H9 (cell line): ENCODE results near the gene ITPKB. TPM values are rescaled to one million over a fixed set of nuclear protein-coding genes. Genes with fewer than 3 reads are reported as not detected.

Experiments used
- DNase-seq: peaks from one replicate; pipeline ENCODE4 v3.0.0-alpha.2; 2017
- H2AFZ ChIP-seq: one replicate; pipeline ENCODE4 v1.6.1; 2013; ENCODE audit warnings: mild to moderate bottlenecking, low read length, control low read depth, moderate library complexity
- H2AK5ac ChIP-seq: 2 replicates; pipeline ENCODE4 v1.6.1; 2013; ENCODE audit warnings: low read length, control low read depth, mixed read lengths; ENCODE audit not compliant: insufficient read length
- H2BK120ac ChIP-seq: one replicate; pipeline ENCODE4 v1.6.1; 2013; ENCODE audit warnings: low read depth, mild to moderate bottlenecking, low read length, control low read depth, inconsistent platforms; ENCODE audit not compliant: poor library complexity, severe bottlenecking
- H2BK12ac ChIP-seq: 2 replicates; pipeline ENCODE4 v1.6.1; 2013; ENCODE audit warnings: low read length, control low read depth, mixed read lengths, low read depth; ENCODE audit not compliant: insufficient read length
- H2BK15ac ChIP-seq: 2 replicates; pipeline ENCODE4 v1.6.1; 2013; ENCODE audit warnings: low read depth, low read length, control low read depth
- H2BK20ac ChIP-seq: one replicate; pipeline ENCODE4 v1.6.1; 2013; ENCODE audit warnings: low read depth, mild to moderate bottlenecking, low read length, control low read depth, inconsistent platforms; ENCODE audit not compliant: poor library complexity, severe bottlenecking
- H2BK5ac ChIP-seq: 2 replicates; pipeline ENCODE4 v1.6.1; 2013; ENCODE audit warnings: low read length, control low read depth, mixed read lengths; ENCODE audit not compliant: insufficient read length
- H3K14ac ChIP-seq: 2 replicates; pipeline ENCODE4 v1.6.1; 2013; ENCODE audit warnings: low read length, control low read depth; ENCODE audit not compliant: insufficient read depth
- H3K18ac ChIP-seq: 2 replicates; pipeline ENCODE4 v1.6.1; 2013; ENCODE audit warnings: low read depth, mild to moderate bottlenecking, mixed read lengths, low read length, control low read depth; ENCODE audit not compliant: insufficient read length
- H3K23ac ChIP-seq: 2 replicates; pipeline ENCODE4 v1.6.1; 2013; ENCODE audit warnings: low read length, control low read depth, mixed read lengths, low read depth; ENCODE audit not compliant: insufficient read length
- H3K23me2 ChIP-seq: 2 replicates; pipeline ENCODE4 v1.6.1; 2013; ENCODE audit warnings: low read depth, mild to moderate bottlenecking, mixed read lengths, low read length, control low read depth; ENCODE audit not compliant: insufficient read length, poor library complexity, severe bottlenecking
- H3K27ac ChIP-seq: 2 replicates; pipeline ENCODE4 v1.5.1; 2013; ENCODE audit warnings: low read length, control low read depth, mixed read lengths, low read depth; ENCODE audit not compliant: insufficient read length
- H3K27me3 ChIP-seq: 2 replicates; pipeline ENCODE4 v1.6.1; 2013; ENCODE audit warnings: low read length, control low read depth, inconsistent platforms; ENCODE audit not compliant: insufficient read depth
- H3K4ac ChIP-seq: 2 replicates; pipeline ENCODE4 v1.6.1; 2013; ENCODE audit warnings: low read depth, mild to moderate bottlenecking, control low read depth, inconsistent platforms, low read length, moderate library complexity
- H3K4me1 ChIP-seq: 2 replicates; pipeline ENCODE4 v1.6.1; 2013; ENCODE audit warnings: low read length, control low read depth, inconsistent platforms; ENCODE audit not compliant: insufficient read depth
- H3K4me2 ChIP-seq: 2 replicates; pipeline ENCODE4 v1.6.1; 2013; ENCODE audit warnings: low read length, control low read depth, mixed read lengths; ENCODE audit not compliant: insufficient read length, insufficient read depth
- H3K56ac ChIP-seq: 2 replicates; pipeline ENCODE4 v1.6.1; 2013; ENCODE audit warnings: low read depth, mild to moderate bottlenecking, mixed read lengths, low read length, control low read depth; ENCODE audit not compliant: insufficient read length
- H3K79me1 ChIP-seq: 2 replicates; pipeline ENCODE4 v1.6.1; 2013; ENCODE audit warnings: low read depth, mild to moderate bottlenecking, moderate library complexity, low read length, control low read depth, inconsistent platforms; ENCODE audit not compliant: insufficient read depth, poor library complexity, severe bottlenecking
- H3K79me2 ChIP-seq: 2 replicates; pipeline ENCODE4 v1.6.1; 2013; ENCODE audit warnings: low read length, control low read depth, inconsistent platforms; ENCODE audit not compliant: insufficient read depth
- H3K9ac ChIP-seq: 2 replicates; pipeline ENCODE4 v1.6.1; 2013; ENCODE audit warnings: low read length, control low read depth, mixed read lengths; ENCODE audit not compliant: insufficient read length; ENCODE audit errors: extremely low read depth
- H3K9me3 ChIP-seq: one replicate; pipeline ENCODE4 v1.6.1; 2013; ENCODE audit warnings: low read depth, low read length, inconsistent platforms; ENCODE audit not compliant: control insufficient read depth
- H3T11ph ChIP-seq: one replicate; pipeline ENCODE4 v1.6.1; 2013; ENCODE audit warnings: mild to moderate bottlenecking, low read length, control low read depth, inconsistent platforms
- H4K20me1 ChIP-seq: one replicate; pipeline ENCODE4 v1.6.1; 2013; ENCODE audit not compliant: control insufficient read depth, insufficient read length, insufficient read depth
- H4K5ac ChIP-seq: 2 replicates; pipeline ENCODE4 v1.6.1; 2013; ENCODE audit warnings: low read depth, mild to moderate bottlenecking, mixed read lengths, low read length, control low read depth; ENCODE audit not compliant: insufficient read length
- H4K8ac ChIP-seq: replicated peaks from 2 replicates; pipeline ENCODE4 v1.6.1; 2013; ENCODE audit warnings: low read length, control low read depth, mixed read lengths, low read depth; ENCODE audit not compliant: insufficient read length
- H4K91ac ChIP-seq: 2 replicates; pipeline ENCODE4 v1.6.1; 2013; ENCODE audit warnings: low read depth, mild to moderate bottlenecking, moderate library complexity, mixed read lengths, low read length, control low read depth; ENCODE audit not compliant: insufficient read length
- H3K27ac Mint-ChIP-seq, 3 experiments: 2 replicates in 2 of 3; 3 replicates in 1 of 3; pipeline ENCODE4 v1.8.0; 2020 to 2021; ENCODE audit warnings: mixed read lengths in 3 of 3, mild to moderate bottlenecking in 1 of 3, moderate library complexity in 1 of 3
- H3K27me3 Mint-ChIP-seq: 2 replicates; pipeline ENCODE4 v1.8.0; 2021; ENCODE audit warnings: low read depth, mild to moderate bottlenecking, moderate library complexity, mixed read lengths
- H3K36me3 Mint-ChIP-seq, 3 experiments: 2 replicates in 2 of 3; 3 replicates in 1 of 3; pipeline ENCODE4 v1.8.0; 2020 to 2021; ENCODE audit warnings: low read depth in 3 of 3, mixed read lengths in 3 of 3; ENCODE audit not compliant: insufficient read depth in 1 of 3
- H3K4me1 Mint-ChIP-seq, 2 experiments: 2 replicates each; pipeline ENCODE4 v1.8.0; 2020; ENCODE audit warnings: mixed read lengths in 2 of 2
- H3K4me3 Mint-ChIP-seq, 2 experiments: 2 replicates in 1 of 2; 3 replicates in 1 of 2; pipeline ENCODE4 v1.8.0; 2020 to 2021; ENCODE audit warnings: mild to moderate bottlenecking in 2 of 2, mixed read lengths in 2 of 2, moderate library complexity in 1 of 2
- H3K9me3 Mint-ChIP-seq, 2 experiments: 2 replicates in 1 of 2; 3 replicates in 1 of 2; pipeline ENCODE4 v1.8.0; 2020; ENCODE audit warnings: mild to moderate bottlenecking in 2 of 2, mixed read lengths in 2 of 2, moderate library complexity in 1 of 2
- WGBS: extraction: QIAGEN DNeasy Blood & Tissue Kit; methylation state at CpG from one replicate; pipeline ENCODE4 v1.1.7; 2013; ENCODE audit warnings: missing lambda C conversion rate, low lambda C conversion rate, mixed read lengths; ENCODE audit not compliant: insufficient read length; ENCODE audit errors: extremely low coverage; 5-methylcytosine and 5-hydroxymethylcytosine counted together
- total RNA-seq: library from RNA; stranded (reverse); gene quantifications from 2 replicates; pipeline ENCODE4 v1.2.1, GENCODE V29; 2021
- TF ChIP-seq, protein P1 (sequence below): fragments of 200-600 bp; sonication (generic); conservative IDR thresholded peaks from 3 replicates; pipeline ENCODE4 v1.8.0; 2021; ENCODE audit warnings: antibody characterized with exemption, mild to moderate bottlenecking

ITPKB gene
- total RNA-seq, 1 experiment from 2014 or later, result 3.8 TPM

DNA sequence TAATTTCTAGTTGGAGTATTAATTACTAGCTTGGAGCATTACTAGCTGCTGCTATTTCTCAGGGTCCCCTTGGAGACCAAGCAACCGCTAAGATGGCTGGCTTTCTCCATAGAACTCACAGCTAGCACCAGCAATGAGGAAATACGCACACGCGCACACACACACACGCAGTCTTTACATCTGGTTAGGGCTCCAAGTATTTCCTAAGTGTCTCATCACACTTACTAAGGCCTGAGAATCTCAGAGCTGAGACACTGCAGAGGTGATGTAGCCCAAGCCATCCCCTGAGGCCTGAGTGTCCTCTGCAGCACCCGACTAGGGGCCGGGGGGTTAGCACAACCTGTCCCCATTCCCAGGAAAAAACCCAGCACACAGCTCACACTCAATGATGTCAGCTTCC is 42.5 kb downstream of the ITPKB start:
- Histone ChIP-seq H3K56ac (no peak overlapping the region), H3K9me3 (no peaks in the 10 kb centered on the region), H2BK120ac (no peak overlapping the region), H3K4ac (no peak overlapping the region), H3K9ac (no peak overlapping the region), H4K5ac (no peak overlapping the region), H2BK5ac (no peak overlapping the region), H2BK12ac (no peak overlapping the region), H3K79me2 (no peaks in the 10 kb centered on the region), H3K23ac (no peak overlapping the region), H2AFZ (no peak overlapping the region), H3K18ac (no peak overlapping the region), H4K8ac (no peak overlapping the region), H4K91ac (no peak overlapping the region), H2BK20ac (no peak overlapping the region), H3K27ac (no peak overlapping the region), H3K79me1 (no peaks in the 10 kb centered on the region), H3T11ph (no peak overlapping the region), H3K4me2 (no peak overlapping the region), H3K14ac (no peak overlapping the region), H4K20me1 (no peaks in the 10 kb centered on the region), H3K27me3 (no peaks in the 10 kb centered on the region), H2AK5ac (no peak overlapping the region), H3K4me1 (peaks cover under 1% of the 10 kb centered on the region; the same call in 1 of the 2 replicates), H2BK15ac (no peak overlapping the region), H3K23me2 (no peaks in the 10 kb centered on the region)
- peaks cover 0 to 4% of the 10 kb centered on the region in 2 experiments; a peak in 1 of 5 replicates for H3K9me3 Mint-ChIP-seq
- no peaks in the 10 kb centered on the region; the same call in 1 of the 2 replicates for H3K27me3 Mint-ChIP-seq
- DNase-seq, result no peak
- no peaks in the 10 kb centered on the region; a peak in 1 of 7 replicates for H3K36me3 Mint-ChIP-seq
- H3K27ac Mint-ChIP-seq, result no peak overlapping the region
- H3K4me3 Mint-ChIP-seq, result no peak overlapping the region
- H3K4me1 Mint-ChIP-seq, result peaks cover 10 to 14% of the 10 kb centered on the region in 2 experiments
- TF ChIP-seq, protein P1, sequence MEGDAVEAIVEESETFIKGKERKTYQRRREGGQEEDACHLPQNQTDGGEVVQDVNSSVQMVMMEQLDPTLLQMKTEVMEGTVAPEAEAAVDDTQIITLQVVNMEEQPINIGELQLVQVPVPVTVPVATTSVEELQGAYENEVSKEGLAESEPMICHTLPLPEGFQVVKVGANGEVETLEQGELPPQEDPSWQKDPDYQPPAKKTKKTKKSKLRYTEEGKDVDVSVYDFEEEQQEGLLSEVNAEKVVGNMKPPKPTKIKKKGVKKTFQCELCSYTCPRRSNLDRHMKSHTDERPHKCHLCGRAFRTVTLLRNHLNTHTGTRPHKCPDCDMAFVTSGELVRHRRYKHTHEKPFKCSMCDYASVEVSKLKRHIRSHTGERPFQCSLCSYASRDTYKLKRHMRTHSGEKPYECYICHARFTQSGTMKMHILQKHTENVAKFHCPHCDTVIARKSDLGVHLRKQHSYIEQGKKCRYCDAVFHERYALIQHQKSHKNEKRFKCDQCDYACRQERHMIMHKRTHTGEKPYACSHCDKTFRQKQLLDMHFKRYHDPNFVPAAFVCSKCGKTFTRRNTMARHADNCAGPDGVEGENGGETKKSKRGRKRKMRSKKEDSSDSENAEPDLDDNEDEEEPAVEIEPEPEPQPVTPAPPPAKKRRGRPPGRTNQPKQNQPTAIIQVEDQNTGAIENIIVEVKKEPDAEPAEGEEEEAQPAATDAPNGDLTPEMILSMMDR, result no peak
- no CpG with 5 or more reads among the region's 7 CpGs for WGBS
